Stimulated activated CD8-positive, alpha-beta memory T cell treated with anti-CD3 and anti-CD28 coated beads, Interleukin-4, amount 100 ng/mL, for 4 hours (primary cell): Measurements from ENCODE around the gene ASTN2.

Experiments used
- DNase-seq, 2 donors: peaks; one replicate each; pipeline ENCODE4 v3.0.0-alpha.2; 2020; ENCODE audit warnings: low read depth in 2 of 2, low spot score in 1 of 2

Gene ASTN2

GRCh38 chr9:117303643-117304230, 111.1 kb downstream of the ASTN2 start:
- DNase-seq: no peak

- DNase-seq: no peak
Observed at GRCh38 chr9:117302487-117302886, 112.4 kb downstream of the ASTN2 start.

GRCh38 chr9:117300371-117301110, 114.3 kb downstream of the ASTN2 start:
- no peak for DNase-seq

- DNase-seq: no peak
Observed at GRCh38 chr9:117296453-117296852, 118.4 kb downstream of the ASTN2 start.

GRCh38 chr9:117293206-117294114, 121.4 kb downstream of the ASTN2 start:
- no peak for DNase-seq

DNA sequence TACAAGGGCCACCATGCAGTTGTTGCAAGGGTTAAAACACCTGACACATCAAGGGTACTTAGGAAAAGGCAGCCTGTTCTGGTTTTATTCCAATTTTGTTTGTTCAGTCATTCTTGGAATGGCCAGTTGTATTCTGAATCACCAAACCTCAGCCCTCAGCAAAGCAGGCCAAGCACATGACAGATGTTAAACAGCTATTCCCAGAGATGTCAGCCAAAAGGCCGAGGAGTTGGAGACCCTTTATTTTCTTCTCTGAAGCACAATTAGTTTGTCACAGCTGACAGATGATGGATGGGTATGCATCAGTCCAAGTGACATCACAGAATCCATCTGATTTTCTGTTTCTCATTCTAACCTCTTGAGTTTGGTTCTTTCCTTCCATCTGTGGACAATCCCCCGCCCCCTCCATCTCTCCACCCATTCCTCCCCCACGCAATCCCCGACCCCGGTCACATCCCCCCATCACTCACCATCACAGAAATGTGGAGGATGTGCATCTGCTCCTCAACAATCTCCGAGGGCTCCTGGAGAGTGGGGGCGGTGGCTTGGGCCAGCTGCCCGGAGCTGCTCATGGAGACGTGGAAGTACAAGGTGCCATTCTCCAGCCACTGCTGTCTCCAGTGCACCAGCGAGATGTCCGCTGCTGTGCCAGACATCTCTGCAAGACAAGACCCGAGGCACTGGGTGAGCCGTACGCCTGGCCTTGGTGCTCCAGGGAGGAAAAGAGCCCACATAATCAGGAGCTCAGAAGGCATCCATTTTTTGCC, 123.8 kb downstream of the ASTN2 start:
- no peak for DNase-seq

GRCh38 chr9:117290306-117290840, 124.5 kb downstream of the ASTN2 start:
- DNase-seq: no peak

DNA sequence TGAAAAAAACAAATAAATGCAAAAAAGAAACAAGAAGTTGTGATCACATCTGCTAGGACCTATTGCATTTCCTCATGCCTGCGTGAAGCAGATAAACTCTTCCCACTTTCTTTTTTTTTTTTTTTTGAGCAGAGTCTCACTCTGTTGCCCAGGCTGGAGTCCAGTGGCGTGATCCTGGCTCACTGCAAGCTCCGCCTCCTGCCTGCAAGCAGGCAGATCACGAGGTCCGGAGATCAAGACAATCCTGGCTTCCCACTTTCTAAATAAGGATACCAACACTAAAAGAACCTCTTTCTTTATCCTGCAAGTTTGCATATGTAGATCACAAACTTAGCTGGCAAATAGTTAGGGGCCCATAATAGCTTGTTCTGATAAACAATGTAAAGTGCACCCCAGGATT, 128.6 kb downstream of the ASTN2 start:
- DNase-seq: no peak

GRCh38 chr9:117284414-117284813, 130.4 kb downstream of the ASTN2 start:
- no peak for DNase-seq

- no peak for DNase-seq
Observed at GRCh38 chr9:117282541-117282940, 132.3 kb downstream of the ASTN2 start.

DNA sequence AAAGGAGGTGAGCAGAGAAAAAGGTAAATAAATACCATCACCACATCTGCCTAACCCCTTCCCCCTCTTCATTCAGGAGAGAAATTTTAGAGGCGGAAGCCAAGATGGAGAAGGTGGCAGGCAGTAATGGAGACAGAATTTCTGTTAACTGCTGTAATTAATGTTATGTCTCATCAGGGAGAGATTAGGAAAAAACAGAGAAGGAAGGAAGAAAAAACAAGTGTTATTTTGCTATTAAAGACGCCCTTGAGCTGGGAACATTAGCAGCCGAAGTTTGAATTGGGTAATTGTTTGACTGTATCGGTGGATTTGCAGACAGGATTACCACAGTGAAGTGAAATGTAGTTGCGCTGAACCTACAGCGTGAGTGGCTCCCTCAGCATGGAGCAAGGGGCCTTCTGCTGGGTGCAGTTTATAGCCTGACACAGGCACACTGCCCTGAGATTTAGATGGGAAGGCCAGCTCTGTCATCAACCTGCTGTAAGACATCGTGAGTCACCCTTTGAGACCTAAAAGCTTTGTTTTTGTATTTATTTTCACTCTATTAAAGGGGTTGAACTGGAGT, 136.3 kb downstream of the ASTN2 start:
- DNase-seq: no peak

GRCh38 chr9:117278020-117278419, 136.8 kb downstream of the ASTN2 start:
- no peak for DNase-seq

DNA sequence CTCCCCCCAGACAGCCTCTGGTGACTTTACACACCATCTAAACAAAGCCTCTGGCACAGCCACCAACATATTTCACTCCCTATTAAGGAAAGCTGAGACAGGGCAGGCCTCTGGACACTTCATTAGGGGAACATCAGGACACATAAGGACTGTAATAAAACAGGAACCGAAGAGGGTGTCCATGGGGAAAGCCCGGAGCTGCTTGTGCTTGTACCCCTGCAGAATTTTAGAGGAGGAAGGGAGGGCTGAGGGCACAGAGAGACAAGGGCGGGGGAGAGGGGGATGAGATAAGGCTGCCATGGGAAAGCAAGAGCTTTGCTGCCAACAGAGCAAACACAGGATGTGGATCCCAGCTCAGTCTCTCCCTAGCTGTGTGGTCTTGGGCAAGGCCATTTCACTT, 138.4 kb downstream of the ASTN2 start:
- DNase-seq: no peak

- DNase-seq: no peak
Observed at GRCh38 chr9:117273612-117274011, 141.2 kb downstream of the ASTN2 start.

GRCh38 chr9:117268847-117269446, 145.9 kb downstream of the ASTN2 start:
- DNase-seq: no peak

GRCh38 chr9:117266855-117267497, 147.9 kb downstream of the ASTN2 start:
- DNase-seq: no peak

DNA sequence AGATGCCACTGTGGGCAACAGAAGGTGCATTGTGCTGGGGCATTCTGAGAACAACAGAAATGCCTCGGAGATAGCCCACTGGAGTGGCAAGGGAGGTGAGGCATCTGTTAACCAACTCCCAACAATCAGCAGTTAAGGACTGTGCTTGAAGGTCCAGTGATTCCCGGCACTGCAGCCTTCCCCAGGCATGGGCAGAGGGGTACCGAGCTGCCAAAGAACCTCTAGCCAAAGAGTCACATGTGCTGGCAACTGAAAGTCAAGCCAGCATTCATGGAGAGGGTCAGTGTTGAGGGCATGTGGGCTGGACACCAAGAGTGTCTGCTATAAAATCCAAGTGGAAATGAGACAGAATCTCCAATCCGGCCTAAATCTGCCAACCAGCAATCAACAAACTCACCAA, 149.6 kb downstream of the ASTN2 start:
- DNase-seq: no peak

- no peak for DNase-seq
Observed at GRCh38 chr9:117258184-117258866, 156.5 kb downstream of the ASTN2 start.

DNA sequence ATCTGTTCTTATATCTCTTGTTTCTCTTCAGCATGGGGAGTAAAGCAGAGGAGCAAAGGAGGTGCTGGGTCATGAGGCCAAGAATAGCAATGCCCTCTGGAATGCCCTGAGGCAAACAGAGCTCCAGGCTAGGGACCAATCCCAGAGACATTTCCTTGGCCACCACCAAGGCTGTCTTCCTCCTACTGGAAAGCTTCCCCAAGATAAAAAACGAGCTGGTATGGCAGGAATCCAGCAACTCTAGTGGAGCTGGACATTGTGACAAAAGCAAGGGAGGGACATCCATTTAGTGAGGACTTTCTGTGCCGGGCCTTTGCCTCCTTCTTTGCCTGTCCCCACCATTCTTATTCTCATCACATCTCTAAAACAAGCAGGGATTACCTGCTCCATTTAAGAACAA, 161.6 kb downstream of the ASTN2 start:
- no peak for DNase-seq
